ENCODE results near the gene KIF7.

GRCh38 chr15:89628301-89628700, 27.0 kb downstream of the KIF7 start:
- TF ChIP-seq CTCF (IDR thresholded peaks at IDR 0.05; ENCODE audit: control extremely low read depth in 1 of 3, insufficient read depth in 1 of 3, low read depth in 1 of 3, low read length in 3 of 3) (no peak), EGR1 (IDR thresholded peaks at IDR 0.05; ENCODE audit: borderline replicate concordance, low read depth, low read length) (no peak), EZH2 (IDR thresholded peaks at IDR 0.05; ENCODE audit: low read depth, low read length, severe bottlenecking) (no peak), TAF1 (IDR thresholded peaks at IDR 0.05; ENCODE audit: low read depth, low read length) (no peak), EP300 (IDR thresholded peaks at IDR 0.05; ENCODE audit: borderline replicate concordance in 1 of 2, low read depth in 2 of 2, low read length in 2 of 2) (no peak), SP1 (IDR thresholded peaks at IDR 0.05; ENCODE audit: low read depth, low read length) (no peak)
- TF ChIP-seq, protein P1, sequence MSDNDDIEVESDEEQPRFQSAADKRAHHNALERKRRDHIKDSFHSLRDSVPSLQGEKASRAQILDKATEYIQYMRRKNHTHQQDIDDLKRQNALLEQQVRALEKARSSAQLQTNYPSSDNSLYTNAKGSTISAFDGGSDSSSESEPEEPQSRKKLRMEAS (IDR thresholded peaks at IDR 0.05): no peak
